NCI-H1436 treated with DMSO at 0.1 percent for 48 hours (cell line): ENCODE data around the gene THBS2.
"Not testable (repeated sequence)": the region's sequence is repeated elsewhere in the genome, so short reads cannot be mapped to it uniquely, and the experiment has no call there.

ENCODE experiments used
- DNase-seq: peaks from one replicate; lab custom pipeline; 2025; lab: John Stamatoyannopoulos, UW

Gene THBS2

GRCh38 chr6:169210611-169211010 is 43.0 kb downstream of the THBS2 start:
- no peak for DNase-seq

GRCh38 chr6:169208011-169208410 is 45.6 kb downstream of the THBS2 start:
- DNase-seq: no peak

- DNase-seq: no peak
These were observed 46.2 kb downstream of the THBS2 start for GRCh38 chr6:169207482-169207881.

GRCh38 chr6:169205176-169206160 is 48.2 kb downstream of the THBS2 start:
- no peak for DNase-seq

- no peak for DNase-seq
These were observed 49.5 kb downstream of the THBS2 start for GRCh38 chr6:169204167-169204566.

GRCh38 chr6:169201985-169202384 is 51.7 kb downstream of the THBS2 start:
- no peak for DNase-seq

- no peak for DNase-seq
These were observed 52.6 kb downstream of the THBS2 start for GRCh38 chr6:169200893-169201514.

- no peak for DNase-seq
These were observed 53.9 kb downstream of the THBS2 start for GRCh38 chr6:169199625-169200335.

GRCh38 chr6:169198885-169199284 is 54.8 kb downstream of the THBS2 start:
- no peak for DNase-seq

GRCh38 chr6:169197929-169198328 is 55.7 kb downstream of the THBS2 start:
- not testable (repeated sequence) for DNase-seq

- DNase-seq: not testable (repeated sequence)
These were observed 57.4 kb downstream of the THBS2 start for GRCh38 chr6:169196279-169196678.

- no peak for DNase-seq
These were observed 58.9 kb downstream of the THBS2 start for GRCh38 chr6:169194737-169195136.

GRCh38 chr6:169190970-169191369 is 62.7 kb downstream of the THBS2 start:
- no peak for DNase-seq

- DNase-seq: no peak
These were observed 63.5 kb downstream of the THBS2 start for GRCh38 chr6:169190144-169190584.

- no peak for DNase-seq
These were observed 64.0 kb downstream of the THBS2 start for GRCh38 chr6:169189686-169190085.

GRCh38 chr6:169189182-169189581 is 64.5 kb downstream of the THBS2 start:
- DNase-seq: peak; percentile 35

- peak; percentile 10 for DNase-seq
These were observed 65.2 kb downstream of the THBS2 start for GRCh38 chr6:169188475-169188874.

- no peak for DNase-seq
These were observed 65.6 kb downstream of the THBS2 start for GRCh38 chr6:169188051-169188470.

- no peak for DNase-seq
These were observed 67.0 kb downstream of the THBS2 start for GRCh38 chr6:169186496-169187169.

- no peak for DNase-seq
These were observed 67.8 kb downstream of the THBS2 start for GRCh38 chr6:169185692-169186485.

- no peak for DNase-seq
These were observed 68.6 kb downstream of the THBS2 start for GRCh38 chr6:169185011-169185521.
